ENCODE measurements around the gene HECTD2.

GRCh38 chr10:91512458-91512857, 102.3 kb downstream of the HECTD2 start:
- TF ChIP-seq CTCF (IDR thresholded peaks at IDR 0.05) (no peak), POLR2A (IDR thresholded peaks at IDR 0.05) (no peak)
